HepG2 (cell line): ENCODE results near the gene RFC1. TPM values are rescaled to one million over a fixed set of nuclear protein-coding genes. Genes with fewer than 3 reads are reported as not detected.

ENCODE experiments used
- ERF ChIP-seq: IDR thresholded peaks from 2 replicates; pipeline ENCODE4 v1.6.1; 2018; ENCODE audit warnings: missing biosample characterization, missing genetic modification reagents
- FOXO1 ChIP-seq: sonication (generic); formaldehyde crosslinking; IDR thresholded peaks from 2 replicates; pipeline ENCODE4 v1.4.0; 2020; ENCODE audit warnings: missing genetic modification reagents
- HNF1A ChIP-seq, 2 experiments: sonication (generic) in 1 of 2; formaldehyde crosslinking in 1 of 2; IDR thresholded peaks; 2 replicates each; pipeline versions ENCODE4 v1.4.0 to v1.6.1; 2016 to 2020; ENCODE audit warnings: borderline replicate concordance in 1 of 2, low read depth in 1 of 2, mild to moderate bottlenecking in 1 of 2, missing genetic modification reagents in 1 of 2
- HOMEZ ChIP-seq: IDR thresholded peaks from 2 replicates; pipeline ENCODE4 v1.6.1; 2016; ENCODE audit warnings: low read depth
- HOXA3 ChIP-seq: sonication (generic); formaldehyde crosslinking; IDR thresholded peaks from 2 replicates; pipeline ENCODE4 v1.5.0; 2020; ENCODE audit warnings: missing genetic modification reagents
- JUNB ChIP-seq: sonication (generic); formaldehyde crosslinking; IDR thresholded peaks from 2 replicates; pipeline ENCODE4 v1.8.0; 2022; ENCODE audit warnings: missing genetic modification reagents, mild to moderate bottlenecking, borderline replicate concordance
- KAT7 ChIP-seq: IDR thresholded peaks from 2 replicates; pipeline ENCODE4 v1.6.1; 2018; ENCODE audit warnings: borderline replicate concordance, missing compliant biosample characterization
- KMT2A ChIP-seq: sonication (generic); formaldehyde crosslinking; IDR thresholded peaks from 2 replicates; pipeline ENCODE4 v1.4.0; 2020; ENCODE audit warnings: missing genetic modification reagents
- MED1 ChIP-seq: sonication (generic); formaldehyde crosslinking; IDR thresholded peaks from 2 replicates; pipeline ENCODE4 v1.4.0; 2020; ENCODE audit warnings: missing genetic modification reagents
- NCOR1 ChIP-seq: fragments of 200-600 bp; sonication (generic); IDR thresholded peaks from 2 replicates; pipeline ENCODE4 v1.7.0; 2017; ENCODE audit warnings: antibody characterized with exemption, low read length, borderline replicate concordance
- RARA ChIP-seq: IDR thresholded peaks from 2 replicates; pipeline ENCODE4 v1.6.1; 2016; ENCODE audit warnings: missing genetic modification reagents, missing compliant biosample characterization
- SALL1 ChIP-seq: sonication (generic); formaldehyde crosslinking; IDR thresholded peaks from 2 replicates; pipeline ENCODE4 v1.8.0; 2022; ENCODE audit warnings: mild to moderate bottlenecking, missing genetic modification reagents
- SMAD3 ChIP-seq: sonication (generic); formaldehyde crosslinking; IDR thresholded peaks from 2 replicates; pipeline ENCODE4 v1.4.0; 2020; ENCODE audit warnings: missing genetic modification reagents
- ZNF251 ChIP-seq: sonication (generic); formaldehyde crosslinking; IDR thresholded peaks from 2 replicates; pipeline ENCODE4 v1.9.0; 2021; ENCODE audit warnings: mild to moderate bottlenecking, missing genetic modification reagents
- ZNF367 ChIP-seq: sonication (generic); formaldehyde crosslinking; IDR thresholded peaks from 2 replicates; pipeline ENCODE4 v1.4.0; 2020; ENCODE audit warnings: missing genetic modification reagents, borderline replicate concordance
- ZNF543 ChIP-seq: sonication (generic); formaldehyde crosslinking; IDR thresholded peaks from 2 replicates; pipeline ENCODE4 v1.4.0; 2020; ENCODE audit warnings: mild to moderate bottlenecking, missing genetic modification reagents
- ZNF549 ChIP-seq: sonication (generic); formaldehyde crosslinking; IDR thresholded peaks from 2 replicates; pipeline ENCODE4 v1.5.0; 2020; ENCODE audit warnings: missing genetic modification reagents
- ZNF720 ChIP-seq: sonication (generic); formaldehyde crosslinking; IDR thresholded peaks from 2 replicates; pipeline ENCODE4 v1.4.0; 2020; ENCODE audit warnings: missing genetic modification reagents
- ZNF780A ChIP-seq: sonication (generic); formaldehyde crosslinking; IDR thresholded peaks from 2 replicates; pipeline ENCODE4 v1.8.0; 2022; ENCODE audit warnings: mild to moderate bottlenecking, missing genetic modification reagents, moderate library complexity
- ZSCAN30 ChIP-seq: sonication (generic); formaldehyde crosslinking; IDR thresholded peaks from 2 replicates; pipeline ENCODE4 v1.5.0; 2020; ENCODE audit warnings: mild to moderate bottlenecking, missing genetic modification reagents
- polyA plus RNA-seq, 8 experiments: library from polyadenylated mRNA; depleted of rRNA in 3 of 8; stranded (reverse) in 7 of 8; unstranded in 1 of 8; fragments of >200 nt; fragmentation: Illumina TruSeq in 4 of 8; extraction: Trizol in 4 of 8; gene quantifications; 2 replicates each; pipeline versions ENCODE4 v1.2.1 to v1.2.3, GENCODE V29; 2011 to 2016; ENCODE audit warnings: low read depth in 4 of 8, missing spikeins in 1 of 8, mixed read lengths in 1 of 8; ENCODE audit not compliant: insufficient read depth in 1 of 8
- total RNA-seq, 5 experiments: library from RNA; depleted of rRNA; stranded (reverse); fragments of >200 nt; fragmentation: Illumina TruSeq; extraction: Trizol; gene quantifications; 2 replicates each; pipeline ENCODE4 v1.2.3, GENCODE V29; 2016; ENCODE audit warnings: low read depth in 1 of 5
- TF ChIP-seq, protein P1 (sequence below): sonication (generic); formaldehyde crosslinking; IDR thresholded peaks from 2 replicates; pipeline ENCODE4 v1.5.1; 2020; ENCODE audit warnings: mild to moderate bottlenecking, missing genetic modification reagents, borderline replicate concordance
- TF ChIP-seq, protein P2 (sequence below): IDR thresholded peaks from 2 replicates; pipeline ENCODE4 v1.6.1; 2018; ENCODE audit warnings: missing genetic modification reagents, mild to moderate bottlenecking, missing compliant biosample characterization

RFC1 gene
- total and polyA plus RNA-seq, 2 of the 13 experiments (the other 11 are each of a cell fraction or from before 2014, with no cell fraction given): 15.9 to 78.8 TPM

- no peak for TF ChIP-seq JUNB (CRISPR knock-in tag)
- TF ChIP-seq, protein P1, sequence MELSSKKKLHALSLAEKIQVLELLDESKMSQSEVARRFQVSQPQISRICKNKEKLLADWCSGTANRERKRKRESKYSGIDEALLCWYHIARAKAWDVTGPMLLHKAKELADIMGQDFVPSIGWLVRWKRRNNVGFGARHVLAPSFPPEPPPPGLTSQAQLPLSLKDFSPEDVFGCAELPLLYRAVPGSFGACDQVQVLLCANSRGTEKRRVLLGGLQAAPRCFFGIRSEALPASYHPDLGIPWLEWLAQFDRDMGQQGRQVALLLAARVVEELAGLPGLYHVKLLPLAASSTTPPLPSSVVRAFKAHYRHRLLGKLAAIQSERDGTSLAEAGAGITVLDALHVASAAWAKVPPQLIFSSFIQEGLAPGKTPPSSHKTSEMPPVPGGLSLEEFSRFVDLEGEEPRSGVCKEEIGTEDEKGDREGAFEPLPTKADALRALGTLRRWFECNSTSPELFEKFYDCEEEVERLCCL (CRISPR knock-in tag): no peak
- peak; percentile 30 for TF ChIP-seq HNF1A (IDR thresholded peaks at IDR 0.05; ENCODE audit: low read depth)
- TF ChIP-seq HNF1A (CRISPR knock-in tag; IDR thresholded peaks at IDR 0.05; ENCODE audit: borderline replicate concordance): peak; percentile 78; the same call in 1 of the 2 replicates
- peak; percentile 30; the same call in 1 of the 2 replicates for TF ChIP-seq HOMEZ (CRISPR knock-in tag)
- peak; percentile 57; the same call in 1 of the 2 replicates for TF ChIP-seq SMAD3
- TF ChIP-seq NCOR1: peak; percentile 74; the same call in 1 of the 2 replicates
- TF ChIP-seq FOXO1: peak; percentile 81; the same call in 1 of the 2 replicates
- TF ChIP-seq ZNF780A (CRISPR knock-in tag): no peak
- TF ChIP-seq ERF (CRISPR knock-in tag): 0 out of 2 replicates have a peak, but pooled peaks have one; percentile 51
- no peak for TF ChIP-seq HOXA3 (CRISPR knock-in tag)
- 0 out of 2 replicates have a peak, but pooled peaks have one; percentile 32 for TF ChIP-seq ZNF543 (CRISPR knock-in tag)
- TF ChIP-seq RARA (CRISPR knock-in tag): peak; percentile 87
- peak; percentile 76 for TF ChIP-seq MED1
- peak; percentile 22; the same call in 1 of the 2 replicates for TF ChIP-seq KMT2A (CRISPR knock-in tag)
- TF ChIP-seq SALL1: peak; percentile 66; the same call in 1 of the 2 replicates
- TF ChIP-seq ZNF720: no peak
- no peak for TF ChIP-seq ZSCAN30 (CRISPR knock-in tag)
- TF ChIP-seq KAT7 (CRISPR knock-in tag): no peak
- TF ChIP-seq ZNF549 (CRISPR knock-in tag): no peak
- TF ChIP-seq ZNF367 (CRISPR knock-in tag): no peak
- no peak for TF ChIP-seq ZNF251 (CRISPR knock-in tag)
- TF ChIP-seq, protein P2, sequence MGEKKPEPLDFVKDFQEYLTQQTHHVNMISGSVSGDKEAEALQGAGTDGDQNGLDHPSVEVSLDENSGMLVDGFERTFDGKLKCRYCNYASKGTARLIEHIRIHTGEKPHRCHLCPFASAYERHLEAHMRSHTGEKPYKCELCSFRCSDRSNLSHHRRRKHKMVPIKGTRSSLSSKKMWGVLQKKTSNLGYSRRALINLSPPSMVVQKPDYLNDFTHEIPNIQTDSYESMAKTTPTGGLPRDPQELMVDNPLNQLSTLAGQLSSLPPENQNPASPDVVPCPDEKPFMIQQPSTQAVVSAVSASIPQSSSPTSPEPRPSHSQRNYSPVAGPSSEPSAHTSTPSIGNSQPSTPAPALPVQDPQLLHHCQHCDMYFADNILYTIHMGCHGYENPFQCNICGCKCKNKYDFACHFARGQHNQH: 0 out of 2 replicates have a peak, but pooled peaks have one; percentile 40
These were observed 9.3 kb upstream of the RFC1 start (continued) for GRCh38 chr4:39375478-39375877.
